HepG2 (cell line): ENCODE results near the gene RASD1. TPM values are rescaled to one million over a fixed set of nuclear protein-coding genes. Genes with fewer than 3 reads are reported as not detected.
A peak's percentile ranks its signal among the peaks of the same experiment; 100 is the strongest.

Source experiments
- ATF7 ChIP-seq, 2 experiments: fragments of 450-650 bp in 1 of 2; sonication (generic) in 1 of 2; formaldehyde crosslinking in 1 of 2; IDR thresholded peaks; 2 replicates each; pipeline versions ENCODE4 v1.4.0 to v1.6.1; 2016 to 2020; ENCODE audit warnings: antibody characterized with exemption in 1 of 2, mild to moderate bottlenecking in 1 of 2, missing genetic modification reagents in 1 of 2
- CBX2 ChIP-seq, 2 experiments: fragments of 200-600 bp in 1 of 2; sonication (generic); formaldehyde crosslinking in 1 of 2; IDR thresholded peaks; 2 replicates each; pipeline versions ENCODE4 v1.7.0 to v1.8.1; 2018 to 2022; ENCODE audit warnings: low read depth in 2 of 2, low read length in 1 of 2, mild to moderate bottlenecking in 1 of 2, missing genetic modification reagents in 1 of 2
- DBP ChIP-seq: sonication (generic); formaldehyde crosslinking; IDR thresholded peaks from 2 replicates; pipeline ENCODE4 v1.4.0; 2020; ENCODE audit warnings: missing genetic modification reagents; ENCODE audit errors: not compliant biosample characterization
- EP300 ChIP-seq, 3 experiments: sonication (generic) in 1 of 3; formaldehyde crosslinking in 1 of 3; IDR thresholded peaks; 2 replicates each; pipeline versions ENCODE4 v1.5.1 to v1.6.1; 2011 to 2020; ENCODE audit warnings: low read depth in 2 of 3, low read length in 2 of 3, borderline replicate concordance in 1 of 3, improper control_type of control experiment in 1 of 3, mild to moderate bottlenecking in 1 of 3, missing genetic modification reagents in 1 of 3, moderate library complexity in 1 of 3
- ISX ChIP-seq: sonication (generic); formaldehyde crosslinking; conservative IDR thresholded peaks from 2 replicates; pipeline ENCODE4 v1.5.0; 2020; ENCODE audit warnings: missing genetic modification reagents
- MAF1 ChIP-seq: sonication (generic); formaldehyde crosslinking; IDR thresholded peaks from 2 replicates; pipeline ENCODE4 v1.5.0; 2020; ENCODE audit warnings: missing genetic modification reagents, borderline replicate concordance
- MNT ChIP-seq: fragments of 450-650 bp; IDR thresholded peaks from 2 replicates; pipeline ENCODE4 v1.6.1; 2016
- NFIC ChIP-seq: IDR thresholded peaks from 2 replicates; pipeline ENCODE4 v1.6.1; 2012; ENCODE audit warnings: mild to moderate bottlenecking, low read length, inconsistent platforms
- PHF5A ChIP-seq: IDR thresholded peaks from one replicate; pipeline ENCODE4 v1.6.1; 2018; ENCODE audit warnings: low read depth, missing genetic modification reagents; ENCODE audit not compliant: unreplicated experiment
- SNAI1 ChIP-seq: sonication (generic); formaldehyde crosslinking; IDR thresholded peaks from 2 replicates; pipeline ENCODE4 v1.5.0; 2020; ENCODE audit warnings: mild to moderate bottlenecking, missing genetic modification reagents, borderline replicate concordance
- SNAPC5 ChIP-seq: sonication (generic); formaldehyde crosslinking; IDR thresholded peaks from 2 replicates; pipeline ENCODE4 v1.8.1; 2023; ENCODE audit warnings: mild to moderate bottlenecking, missing genetic modification reagents, borderline replicate concordance
- TCF7L2 ChIP-seq: IDR thresholded peaks from 2 replicates; pipeline ENCODE4 v1.6.1; 2011; ENCODE audit warnings: mild to moderate bottlenecking, low read depth, low read length, moderate library complexity
- TMF1 ChIP-seq: sonication (generic); formaldehyde crosslinking; IDR thresholded peaks from 2 replicates; pipeline ENCODE4 v1.8.1; 2022; ENCODE audit warnings: low read depth, missing genetic modification reagents
- ZEB1 ChIP-seq: IDR thresholded peaks from 2 replicates; pipeline ENCODE4 v1.6.1; 2012; ENCODE audit warnings: mild to moderate bottlenecking, low read depth, inconsistent platforms; ENCODE audit not compliant: insufficient replicate concordance
- ZNF3 ChIP-seq: IDR thresholded peaks from 2 replicates; pipeline ENCODE4 v1.7.0; 2017; ENCODE audit warnings: inconsistent platforms
- ZNF331 ChIP-seq: sonication (generic); formaldehyde crosslinking; IDR thresholded peaks from 2 replicates; pipeline ENCODE4 v1.4.0; 2020; ENCODE audit warnings: missing genetic modification reagents
- ZNF547 ChIP-seq: sonication (generic); formaldehyde crosslinking; IDR thresholded peaks from 2 replicates; pipeline ENCODE4 v1.5.1; 2020; ENCODE audit warnings: mild to moderate bottlenecking, missing genetic modification reagents
- ZNF577 ChIP-seq: sonication (generic); formaldehyde crosslinking; IDR thresholded peaks from 2 replicates; pipeline ENCODE4 v1.4.0; 2020; ENCODE audit warnings: mild to moderate bottlenecking, low read depth, missing genetic modification reagents, borderline replicate concordance
- ZNF704 ChIP-seq: sonication (generic); formaldehyde crosslinking; IDR thresholded peaks from 2 replicates; pipeline ENCODE4 v1.8.1; 2023; ENCODE audit warnings: mild to moderate bottlenecking, inconsistent platforms, moderate library complexity, missing genetic modification reagents, borderline replicate concordance
- ZNF800 ChIP-seq: sonication (generic); formaldehyde crosslinking; IDR thresholded peaks from 2 replicates; pipeline ENCODE4 v1.4.0; 2020; ENCODE audit warnings: missing genetic modification reagents
- ZUFSP ChIP-seq: sonication (generic); formaldehyde crosslinking; IDR thresholded peaks from 2 replicates; pipeline ENCODE4 v1.9.0; 2021; ENCODE audit warnings: missing genetic modification reagents, mild to moderate bottlenecking, borderline replicate concordance
- polyA plus RNA-seq, 8 experiments: library from polyadenylated mRNA; depleted of rRNA in 3 of 8; stranded (reverse) in 7 of 8; unstranded in 1 of 8; fragments of >200 nt; fragmentation: Illumina TruSeq in 4 of 8; extraction: Trizol in 4 of 8; gene quantifications; 2 replicates each; pipeline versions ENCODE4 v1.2.1 to v1.2.3, GENCODE V29; 2011 to 2016; ENCODE audit warnings: low read depth in 4 of 8, missing spikeins in 1 of 8, mixed read lengths in 1 of 8; ENCODE audit not compliant: insufficient read depth in 1 of 8
- total RNA-seq, 5 experiments: library from RNA; depleted of rRNA; stranded (reverse); fragments of >200 nt; fragmentation: Illumina TruSeq; extraction: Trizol; gene quantifications; 2 replicates each; pipeline ENCODE4 v1.2.3, GENCODE V29; 2016; ENCODE audit warnings: low read depth in 1 of 5

Gene RASD1
- total and polyA plus RNA-seq, 2 of the 13 experiments (the other 11 are each of a cell fraction or from before 2014, with no cell fraction given): 1.6 to 4.2 TPM

GRCh38 chr17:17533901-17534441, 37.8 kb upstream of the RASD1 start (continued):
- TF ChIP-seq EP300 (IDR thresholded peaks at IDR 0.05; ENCODE audit: low read depth in 2 of 2, low read length in 2 of 2) (peak; percentile 63 to 97; a peak in 3 of 4 replicates), EP300 (CRISPR knock-in tag; IDR thresholded peaks at IDR 0.05; ENCODE audit: borderline replicate concordance) (peak; percentile 93), NFIC (peak; percentile 99), ZNF331 (CRISPR knock-in tag) (peak; percentile 82; the same call in 1 of the 2 replicates), SNAPC5 (CRISPR knock-in tag) (no peak), ZEB1 (peak; percentile 73), ZNF577 (CRISPR knock-in tag) (no peak), ZUFSP (no peak), ZNF3 (0 out of 2 replicates have a peak, but pooled peaks have one; percentile 72), TMF1 (CRISPR knock-in tag) (no peak), ATF7 (IDR thresholded peaks at IDR 0.05) (no peak; the same call in 1 of the 2 replicates), ATF7 (CRISPR knock-in tag; IDR thresholded peaks at IDR 0.05) (peak; percentile 45; the same call in 1 of the 2 replicates), MAF1 (CRISPR knock-in tag) (no peak), PHF5A (CRISPR knock-in tag) (peak; percentile 95), ZNF800 (CRISPR knock-in tag) (peak; percentile 68; the same call in 1 of the 2 replicates), CBX2 (IDR thresholded peaks at IDR 0.05; ENCODE audit: low read depth, low read length) (no peak), CBX2 (CRISPR knock-in tag; IDR thresholded peaks at IDR 0.05; ENCODE audit: low read depth) (no peak), MNT (peak; percentile 58), ZNF704 (no peak), ISX (CRISPR knock-in tag) (no peak), ZNF547 (CRISPR knock-in tag) (0 out of 2 replicates have a peak, but pooled peaks have one; percentile 45), SNAI1 (CRISPR knock-in tag) (peak; percentile 82; the same call in 1 of the 2 replicates), TCF7L2 (peak; percentile 94), DBP (CRISPR knock-in tag) (peak; percentile 71)
